GM12891 (cell line): ENCODE results near the gene EFHC2.
"Not testable (repeated sequence)": the region's sequence is repeated elsewhere in the genome, so short reads cannot be mapped to it uniquely, and the experiment has no call there.

Experiments
- PAX5 ChIP-seq: IDR thresholded peaks from 2 replicates; pipeline ENCODE4 v1.6.1; 2011; ENCODE audit warnings: low read length, moderate library complexity, mild to moderate bottlenecking; ENCODE audit not compliant: insufficient read depth, severe bottlenecking
- POLR2A ChIP-seq: IDR thresholded peaks from 2 replicates; pipeline ENCODE4 v1.6.1; 2011; ENCODE audit warnings: low read depth, low read length, control low read depth
- POLR2AphosphoS5 ChIP-seq: IDR thresholded peaks from 2 replicates; pipeline ENCODE4 v1.6.1; 2011; ENCODE audit warnings: low read depth, low read length, control low read depth
- POU2F2 ChIP-seq: IDR thresholded peaks from 2 replicates; pipeline ENCODE4 v1.6.1; 2011; ENCODE audit warnings: low read depth, mild to moderate bottlenecking, control low read depth, low read length, moderate library complexity
- SPI1 ChIP-seq: IDR thresholded peaks from 2 replicates; pipeline ENCODE4 v1.6.1; 2011; ENCODE audit warnings: low read depth, low read length, control low read depth
- TAF1 ChIP-seq: IDR thresholded peaks from 2 replicates; pipeline ENCODE4 v1.6.1; 2011; ENCODE audit warnings: low read depth, low read length, control low read depth

- TF ChIP-seq POLR2A, POLR2AphosphoS5, TAF1, SPI1, PAX5, POU2F2: not testable (repeated sequence)
Observed at GRCh38 chrX:44255742-44256141, 87.7 kb downstream of the EFHC2 start.
